C4-2B (cell line): ENCODE measurements around the gene HMG20A.

Experiments used
- ZFX ChIP-seq: fragments of 450-650 bp; IDR thresholded peaks from 2 replicates; pipeline ENCODE4 v1.6.1; 2017
- TF ChIP-seq, protein P1 (sequence below): fragments of 450-650 bp; conservative IDR thresholded peaks from 2 replicates; pipeline ENCODE4 v1.5.1; 2017; ENCODE audit warnings: mild to moderate bottlenecking

GRCh38 chr15:77417602-77418001 lies 3.1 kb upstream of the HMG20A start:
- TF ChIP-seq, protein P1, sequence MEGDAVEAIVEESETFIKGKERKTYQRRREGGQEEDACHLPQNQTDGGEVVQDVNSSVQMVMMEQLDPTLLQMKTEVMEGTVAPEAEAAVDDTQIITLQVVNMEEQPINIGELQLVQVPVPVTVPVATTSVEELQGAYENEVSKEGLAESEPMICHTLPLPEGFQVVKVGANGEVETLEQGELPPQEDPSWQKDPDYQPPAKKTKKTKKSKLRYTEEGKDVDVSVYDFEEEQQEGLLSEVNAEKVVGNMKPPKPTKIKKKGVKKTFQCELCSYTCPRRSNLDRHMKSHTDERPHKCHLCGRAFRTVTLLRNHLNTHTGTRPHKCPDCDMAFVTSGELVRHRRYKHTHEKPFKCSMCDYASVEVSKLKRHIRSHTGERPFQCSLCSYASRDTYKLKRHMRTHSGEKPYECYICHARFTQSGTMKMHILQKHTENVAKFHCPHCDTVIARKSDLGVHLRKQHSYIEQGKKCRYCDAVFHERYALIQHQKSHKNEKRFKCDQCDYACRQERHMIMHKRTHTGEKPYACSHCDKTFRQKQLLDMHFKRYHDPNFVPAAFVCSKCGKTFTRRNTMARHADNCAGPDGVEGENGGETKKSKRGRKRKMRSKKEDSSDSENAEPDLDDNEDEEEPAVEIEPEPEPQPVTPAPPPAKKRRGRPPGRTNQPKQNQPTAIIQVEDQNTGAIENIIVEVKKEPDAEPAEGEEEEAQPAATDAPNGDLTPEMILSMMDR: no peak
- no peak for TF ChIP-seq ZFX
